ENCODE data around the gene MYH10. TPM values are rescaled to one million over a fixed set of nuclear protein-coding genes. Genes with fewer than 3 reads are reported as not detected.

MYH10 gene
- total and polyA plus RNA-seq, 5 experiments from 2014 or later = 0.56 to 3.1 (median 1.7) TPM

GRCh38 chr17:8643855-8644506 lies 13.5 kb upstream of the MYH10 start:
- DNase-seq (no peak), ATAC-seq (no peak)
- Mint-ChIP-seq H3K4me1 (no peaks in the 10 kb centered on the region), H3K4me3 (no peak overlapping the region), H3K36me3 (no peaks in the 10 kb centered on the region), H3K9me3 (no peaks in the 10 kb centered on the region), H3K27me3 (peaks cover 7 to 30% (median 21%) of the 10 kb centered on the region in 5 donors), H3K27ac (no peak overlapping the region)
- POLR2A ChIA-PET = no interaction called here

- ATAC-seq (no peak), DNase-seq (no peak)
- no peaks in the 10 kb centered on the region for H3K9me3 Mint-ChIP-seq
- no peak overlapping the region for H3K4me3 Mint-ChIP-seq
- H3K36me3 Mint-ChIP-seq = no peaks in the 10 kb centered on the region
- H3K27ac Mint-ChIP-seq = no peak overlapping the region
- peaks cover 2 to 13% (median 7%) of the 10 kb centered on the region in 5 donors for H3K27me3 Mint-ChIP-seq
- POLR2A ChIA-PET = no interaction called here
- H3K4me1 Mint-ChIP-seq = no peaks in the 10 kb centered on the region
These were observed 9.2 kb upstream of the MYH10 start for GRCh38 chr17:8639709-8640108.

- Mint-ChIP-seq H3K27me3 (peaks cover 23 to 54% (median 35%) of the 10 kb centered on the region in 5 donors), H3K4me3 (peak overlapping the region in 6 of 10 donors; percentile 4 to 63 (median 38))
- POLR2A ChIA-PET = no interaction called here
These were observed 1.5 kb upstream of the MYH10 start for GRCh38 chr17:8632061-8632460.

GRCh38 chr17:8631554-8631877 lies 991 bp upstream of the MYH10 start:
- Mint-ChIP-seq H3K9me3 (peaks cover 0 to 3% (median 0%) of the 10 kb centered on the region in 9 donors), H3K36me3 (no peaks in the 10 kb centered on the region), H3K4me1 (peaks cover 10 to 25% (median 15%) of the 10 kb centered on the region in 4 donors), H3K27ac (peak overlapping the region in 4 of 10 donors; percentile 48 to 68 (median 58)), H3K4me3 (peak overlapping the region; percentile 81 to 98 (median 84)), H3K27me3 (peaks cover 23 to 52% (median 37%) of the 10 kb centered on the region in 5 donors)
- POLR2A ChIA-PET = no interaction called here
- no peak for DNase-seq
- ATAC-seq = no peak

More at GRCh38 chr17:8632061-8632460, 1.5 kb upstream of the MYH10 start:
- Mint-ChIP-seq H3K36me3 (no peaks in the 10 kb centered on the region), H3K9me3 (peaks cover 0 to 3% (median 0%) of the 10 kb centered on the region in 9 donors), H3K4me1 (peaks cover 10 to 25% (median 15%) of the 10 kb centered on the region in 4 donors), H3K27ac (peak overlapping the region in 1 of 10 donors; percentile 28)
- ATAC-seq = no peak
- DNase-seq = no peak

GRCh38 chr17:8630802-8631553 lies 453 bp upstream of the MYH10 start:
- H3K27me3 Mint-ChIP-seq = peaks cover 23 to 51% (median 37%) of the 10 kb centered on the region in 5 donors
- H3K9me3 Mint-ChIP-seq = peaks cover 0 to 3% (median 0%) of the 10 kb centered on the region in 9 donors
- DNase-seq (peak; percentile 70 to 90 (median 80)), ATAC-seq (peak; percentile 90 to 92)
- peak overlapping the region in 9 of 10 donors; percentile 46 to 96 (median 81) for H3K27ac Mint-ChIP-seq
- peaks cover 10 to 25% (median 15%) of the 10 kb centered on the region in 4 donors for H3K4me1 Mint-ChIP-seq
- H3K36me3 Mint-ChIP-seq = no peaks in the 10 kb centered on the region
- H3K4me3 Mint-ChIP-seq = peak overlapping the region; percentile 94 to 100 (median 98)
- POLR2A ChIA-PET = no interaction called here

- peak overlapping the region in 5 of 10 donors; percentile 46 to 92 (median 75) for H3K27ac Mint-ChIP-seq
- H3K4me1 Mint-ChIP-seq = peaks cover 10 to 25% (median 15%) of the 10 kb centered on the region in 4 donors
- peaks cover 23 to 49% (median 37%) of the 10 kb centered on the region in 5 donors for H3K27me3 Mint-ChIP-seq
- ATAC-seq = no peak
- peak in 4 of 10 donors; percentile 11 to 66 (median 18) for DNase-seq
- no peaks in the 10 kb centered on the region for H3K36me3 Mint-ChIP-seq
- H3K4me3 Mint-ChIP-seq = peak overlapping the region; percentile 94 to 100 (median 98)
- H3K9me3 Mint-ChIP-seq = peaks cover 0 to 3% (median 0%) of the 10 kb centered on the region in 9 donors
- POLR2A ChIA-PET = interaction anchor here (0.5 kb wide), 1 partner anchor 405 kb away, joined by 3 read pairs; no protein-coding TSS in a partner anchor
These were observed 926 bp downstream of the MYH10 start for GRCh38 chr17:8629371-8630226.

GRCh38 chr17:8628609-8629169 lies 1.8 kb downstream of the MYH10 start:
- peak overlapping the region in 9 of 10 donors; percentile 1 to 94 (median 73) for H3K4me3 Mint-ChIP-seq
- peaks cover 23 to 57% (median 36%) of the 10 kb centered on the region in 5 donors for H3K27me3 Mint-ChIP-seq
- peaks cover 10 to 25% (median 15%) of the 10 kb centered on the region in 4 donors for H3K4me1 Mint-ChIP-seq
- H3K36me3 Mint-ChIP-seq = no peaks in the 10 kb centered on the region
- H3K9me3 Mint-ChIP-seq = peaks cover 0 to 3% (median 0%) of the 10 kb centered on the region in 9 donors
- DNase-seq (no peak), ATAC-seq (no peak)
- H3K27ac Mint-ChIP-seq = no peak overlapping the region
- POLR2A ChIA-PET = no interaction called here

GRCh38 chr17:8628172-8628571 lies 2.4 kb downstream of the MYH10 start:
- Mint-ChIP-seq H3K4me3 (no peak overlapping the region), H3K27me3 (peaks cover 19 to 53% (median 35%) of the 10 kb centered on the region in 5 donors), H3K4me1 (peaks cover 10 to 25% (median 15%) of the 10 kb centered on the region in 4 donors), H3K36me3 (no peaks in the 10 kb centered on the region), H3K27ac (no peak overlapping the region), H3K9me3 (peaks cover 0 to 3% (median 0%) of the 10 kb centered on the region in 9 donors)
- ATAC-seq = no peak
- POLR2A ChIA-PET = no interaction called here
- no peak for DNase-seq

GRCh38 chr17:8623591-8623990 lies 6.9 kb downstream of the MYH10 start:
- Mint-ChIP-seq H3K36me3 (no peaks in the 10 kb centered on the region), H3K27ac (no peak overlapping the region), H3K4me3 (no peak overlapping the region), H3K27me3 (peaks cover 10 to 42% (median 24%) of the 10 kb centered on the region in 5 donors), H3K4me1 (peaks cover 0 to 2% (median under 1%) of the 10 kb centered on the region in 4 donors), H3K9me3 (no peaks in the 10 kb centered on the region)
- no peak for ATAC-seq
- DNase-seq = no peak
- POLR2A ChIA-PET = no interaction called here

GRCh38 chr17:8622191-8622590 lies 8.3 kb downstream of the MYH10 start:
- ATAC-seq (no peak), DNase-seq (no peak)
- Mint-ChIP-seq H3K4me3 (no peak overlapping the region), H3K27me3 (peaks cover 3 to 28% (median 12%) of the 10 kb centered on the region in 5 donors), H3K36me3 (no peaks in the 10 kb centered on the region), H3K4me1 (no peaks in the 10 kb centered on the region), H3K27ac (no peak overlapping the region), H3K9me3 (no peaks in the 10 kb centered on the region)
- POLR2A ChIA-PET = no interaction called here

- ATAC-seq = no peak
- Mint-ChIP-seq H3K4me1 (no peaks in the 10 kb centered on the region), H3K27ac (no peak overlapping the region), H3K27me3 (peaks cover 2 to 24% (median 10%) of the 10 kb centered on the region in 5 donors), H3K4me3 (no peak overlapping the region), H3K9me3 (no peaks in the 10 kb centered on the region), H3K36me3 (no peaks in the 10 kb centered on the region)
- DNase-seq = no peak
- POLR2A ChIA-PET = no interaction called here
These were observed 8.9 kb downstream of the MYH10 start for GRCh38 chr17:8621585-8621984.

GRCh38 chr17:8619294-8619693 lies 11.2 kb downstream of the MYH10 start:
- Mint-ChIP-seq H3K27ac (no peak overlapping the region), H3K36me3 (no peaks in the 10 kb centered on the region), H3K27me3 (peaks cover 6 to 24% (median 10%) of the 10 kb centered on the region in 5 donors), H3K4me1 (no peaks in the 10 kb centered on the region), H3K4me3 (no peak overlapping the region), H3K9me3 (no peaks in the 10 kb centered on the region)
- no peak for ATAC-seq
- POLR2A ChIA-PET = no interaction called here
- no peak for DNase-seq

Data from naive thymus-derived CD8-positive, alpha-beta T cell (primary cell).